Karpas-422 (cell line): ENCODE data around the gene PATZ1. TPM values are rescaled to one million over a fixed set of nuclear protein-coding genes. Genes with fewer than 3 reads are reported as not detected.

ENCODE experiments used
- DNase-seq: peaks from one replicate; pipeline ENCODE4 v3.0.0-alpha.2; 2015
- H2AFZ ChIP-seq: fragments of 200-600 bp; sonication (generic); 2 replicates; pipeline ENCODE4 v1.6.1; 2014; ENCODE audit warnings: antibody characterized with exemption, low read length, mixed read lengths
- H3K27ac ChIP-seq: fragments of 200-600 bp; sonication (generic); 2 replicates; pipeline ENCODE4 v1.5.1; 2014; ENCODE audit warnings: mild to moderate bottlenecking, low read length, moderate library complexity
- H3K27me3 ChIP-seq: fragments of 200-600 bp; sonication (generic); 2 replicates; pipeline ENCODE4 v1.6.1; 2014; ENCODE audit warnings: low read length, mixed read lengths
- H3K36me3 ChIP-seq: fragments of 200-600 bp; sonication (generic); 2 replicates; pipeline ENCODE4 v1.6.1; 2014; ENCODE audit warnings: low read length, mixed read lengths; ENCODE audit not compliant: insufficient read depth
- H3K4me1 ChIP-seq: fragments of 200-600 bp; sonication (generic); 2 replicates; pipeline ENCODE4 v1.6.1; 2014; ENCODE audit warnings: mild to moderate bottlenecking, low read length, mixed read lengths
- H3K4me2 ChIP-seq: fragments of 200-600 bp; sonication (generic); 2 replicates; pipeline ENCODE4 v1.6.1; 2014; ENCODE audit warnings: low read length, low read depth, mild to moderate bottlenecking; ENCODE audit not compliant: poor library complexity, severe bottlenecking
- H3K4me3 ChIP-seq: fragments of 200-600 bp; sonication (generic); 2 replicates; pipeline ENCODE4 v1.5.1; 2014; ENCODE audit warnings: mild to moderate bottlenecking, antibody characterized with exemption, low read length, mixed read lengths
- H3K79me2 ChIP-seq: fragments of 200-600 bp; sonication (generic); 2 replicates; pipeline ENCODE4 v1.6.1; 2014; ENCODE audit warnings: mild to moderate bottlenecking, low read length, mixed read lengths
- H3K9ac ChIP-seq: fragments of 200-600 bp; sonication (generic); 2 replicates; pipeline ENCODE4 v1.6.0; 2014; ENCODE audit warnings: low read length
- H3K9me2 ChIP-seq: fragments of 200-600 bp; sonication (generic), shearing (Covaris generic); replicated peaks from 2 replicates; pipeline ENCODE4 v1.6.0; 2014; ENCODE audit warnings: mild to moderate bottlenecking, low read length, moderate library complexity; ENCODE audit not compliant: insufficient read depth
- H3K9me3 ChIP-seq: fragments of 300-700, 200-600 bp; sonication (generic); 2 replicates; pipeline ENCODE4 v1.6.1; 2014; ENCODE audit warnings: low read length, mixed read lengths
- H4K20me1 ChIP-seq: fragments of 200-600 bp; sonication (generic); 2 replicates; pipeline ENCODE4 v1.6.1; 2014; ENCODE audit warnings: mild to moderate bottlenecking, antibody characterized with exemption, low read length, low read depth; ENCODE audit not compliant: insufficient read depth
- total RNA-seq: library from RNA; depleted of rRNA; stranded (reverse); fragments of >200 nt; shearing (Covaris generic); gene quantifications from 2 replicates; pipeline ENCODE4 v1.2.3, GENCODE V29; 2014; ENCODE audit warnings: low replicate concordance

The PATZ1 gene
- total RNA-seq, 1 experiment from 2014 or later = 65.4 TPM

GRCh38 chr22:31295831-31296657, 50.1 kb downstream of the PATZ1 start:
- Histone ChIP-seq H4K20me1 (no peaks in the 10 kb centered on the region), H3K9me3 (no peaks in the 10 kb centered on the region), H3K9ac (no peak overlapping the region), H3K4me1 (peaks cover 27% of the 10 kb centered on the region), H3K9me2 (no peaks in the 10 kb centered on the region), H3K27me3 (no peaks in the 10 kb centered on the region), H3K27ac (no peak overlapping the region), H2AFZ (no peak overlapping the region), H3K4me2 (no peak overlapping the region), H3K79me2 (no peaks in the 10 kb centered on the region), H3K4me3 (no peak overlapping the region), H3K36me3 (no peaks in the 10 kb centered on the region)
- no peak for DNase-seq

- no peaks in the 10 kb centered on the region for H4K20me1 ChIP-seq
- H3K4me2 ChIP-seq = no peak overlapping the region
- no peaks in the 10 kb centered on the region for H3K79me2 ChIP-seq
- H3K27me3 ChIP-seq = no peaks in the 10 kb centered on the region
- no peak overlapping the region for H3K4me3 ChIP-seq
- no peak overlapping the region for H3K9ac ChIP-seq
- peaks cover 32% of the 10 kb centered on the region for H3K4me1 ChIP-seq
- H2AFZ ChIP-seq = no peak overlapping the region
- no peak overlapping the region for H3K27ac ChIP-seq
- DNase-seq = no peak
- H3K9me3 ChIP-seq = no peaks in the 10 kb centered on the region
- no peaks in the 10 kb centered on the region for H3K9me2 ChIP-seq
- H3K36me3 ChIP-seq = no peaks in the 10 kb centered on the region
Observed at GRCh38 chr22:31295360-31295759, 50.8 kb downstream of the PATZ1 start.

DNA sequence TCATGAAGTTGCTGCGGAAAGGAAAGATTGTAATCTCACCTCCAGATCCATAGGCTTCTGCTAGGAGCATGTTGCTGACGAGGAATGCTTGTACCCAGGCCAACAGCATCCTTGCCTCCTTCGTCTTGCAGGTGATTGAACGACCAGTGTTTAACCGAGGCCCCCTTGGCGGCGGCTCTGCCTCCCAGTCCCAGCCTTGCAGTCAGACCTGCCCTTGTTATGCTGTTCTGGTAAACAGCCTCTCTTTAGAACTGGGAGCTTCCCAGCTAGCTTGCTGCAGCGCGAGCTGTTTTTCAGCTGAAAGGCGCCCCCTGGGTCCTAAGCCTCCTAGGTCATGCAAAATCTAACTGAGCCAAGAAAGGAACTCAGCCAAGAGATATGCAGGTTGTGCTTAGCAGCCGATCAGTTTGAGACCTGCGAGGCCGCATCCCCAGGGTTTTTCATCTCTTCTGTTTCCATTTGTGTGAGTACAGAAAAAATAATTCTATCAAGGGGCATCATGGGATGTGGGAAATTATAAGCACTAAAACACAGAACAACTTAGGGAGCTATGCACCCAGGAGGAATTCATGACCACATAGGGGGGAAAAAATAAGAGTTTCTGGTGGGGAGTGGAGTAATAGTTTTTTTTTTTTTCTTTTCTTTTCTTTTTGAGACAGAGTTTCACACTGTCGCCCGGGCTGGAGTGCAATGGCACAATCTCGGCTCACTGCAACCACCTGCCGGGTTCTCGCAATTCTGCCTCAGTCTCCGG, 53.7 kb downstream of the PATZ1 start, which contains the start of gene PIK3IP1:
Gene PIK3IP1, minus strand, starts transcription at position 253 of the 754 bp plus-strand sequence. Its CDS starts 144 bp downstream, at position 109.
- DNase-seq = peak; percentile 94
- peak within 1 kb of the TSS; percentile 6; the same call in 1 of the 2 replicates for H2AFZ ChIP-seq
- no peaks in the 10 kb centered on the region for H3K9me3 ChIP-seq
- peak within 1 kb of the TSS; percentile 87 for H3K4me3 ChIP-seq
- no peaks in the 10 kb centered on the region for H3K79me2 ChIP-seq
- H3K36me3 ChIP-seq = no peaks in the 10 kb centered on the region
- H3K9me2 ChIP-seq = no peaks in the 10 kb centered on the region
- H4K20me1 ChIP-seq = no peaks in the 10 kb centered on the region
- H3K27me3 ChIP-seq = no peaks in the 10 kb centered on the region
- peak within 1 kb of the TSS; percentile 84 for H3K4me2 ChIP-seq
- peaks cover 59% of the 10 kb centered on the region for H3K4me1 ChIP-seq
- peak within 1 kb of the TSS; percentile 51 for H3K27ac ChIP-seq
- H3K9ac ChIP-seq = peak within 1 kb of the TSS; percentile 72

DNA sequence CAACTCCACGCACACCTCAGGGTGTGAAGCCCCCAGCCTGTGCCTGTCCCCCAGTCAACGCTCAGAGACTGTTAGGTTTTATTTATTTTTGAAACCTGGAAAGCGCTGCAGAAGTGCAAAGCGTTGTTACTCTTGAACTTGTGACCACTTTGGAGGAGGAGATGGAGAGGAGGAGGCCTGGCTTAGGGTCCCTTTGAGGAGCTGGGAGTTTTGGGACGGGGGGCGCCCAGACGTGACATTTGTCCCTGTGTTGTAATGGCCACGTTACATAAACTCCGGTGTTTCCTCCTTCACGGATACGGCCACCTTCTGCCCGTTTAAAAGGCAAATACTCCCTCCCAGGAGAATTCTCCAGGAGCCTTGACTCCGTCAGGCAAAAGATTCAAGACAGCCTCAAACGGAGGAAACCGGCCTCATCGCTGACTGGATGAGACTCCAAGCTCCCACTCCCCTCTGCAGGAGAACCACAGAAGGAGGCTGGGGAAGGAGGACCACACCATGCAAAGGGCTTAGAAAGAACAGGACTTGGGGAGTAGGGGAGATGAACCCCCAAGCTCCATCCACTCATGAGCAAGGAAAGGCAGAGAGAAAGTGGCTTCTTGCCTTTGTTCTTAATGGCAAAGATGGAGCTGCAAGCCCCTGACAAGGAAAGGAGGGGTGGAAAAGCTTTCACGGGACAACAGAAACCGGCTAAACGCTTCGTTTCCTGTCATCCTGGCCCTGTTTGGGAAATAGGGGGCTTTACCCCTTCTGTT, 54.5 kb downstream of the PATZ1 start:
- H3K36me3 ChIP-seq = no peaks in the 10 kb centered on the region
- no peaks in the 10 kb centered on the region for H3K27me3 ChIP-seq
- H3K27ac ChIP-seq = peak overlapping the region; percentile 51
- H3K9me3 ChIP-seq = no peaks in the 10 kb centered on the region
- H3K9ac ChIP-seq = peak overlapping the region; percentile 72
- H3K4me3 ChIP-seq = peak overlapping the region; percentile 87
- DNase-seq = peak; percentile 62
- no peaks in the 10 kb centered on the region for H3K79me2 ChIP-seq
- H3K4me1 ChIP-seq = peaks cover 61% of the 10 kb centered on the region
- H4K20me1 ChIP-seq = no peaks in the 10 kb centered on the region
- no peaks in the 10 kb centered on the region for H3K9me2 ChIP-seq
- H3K4me2 ChIP-seq = peak overlapping the region; percentile 84
- H2AFZ ChIP-seq = peak overlapping the region; percentile 6; the same call in 1 of the 2 replicates

DNA sequence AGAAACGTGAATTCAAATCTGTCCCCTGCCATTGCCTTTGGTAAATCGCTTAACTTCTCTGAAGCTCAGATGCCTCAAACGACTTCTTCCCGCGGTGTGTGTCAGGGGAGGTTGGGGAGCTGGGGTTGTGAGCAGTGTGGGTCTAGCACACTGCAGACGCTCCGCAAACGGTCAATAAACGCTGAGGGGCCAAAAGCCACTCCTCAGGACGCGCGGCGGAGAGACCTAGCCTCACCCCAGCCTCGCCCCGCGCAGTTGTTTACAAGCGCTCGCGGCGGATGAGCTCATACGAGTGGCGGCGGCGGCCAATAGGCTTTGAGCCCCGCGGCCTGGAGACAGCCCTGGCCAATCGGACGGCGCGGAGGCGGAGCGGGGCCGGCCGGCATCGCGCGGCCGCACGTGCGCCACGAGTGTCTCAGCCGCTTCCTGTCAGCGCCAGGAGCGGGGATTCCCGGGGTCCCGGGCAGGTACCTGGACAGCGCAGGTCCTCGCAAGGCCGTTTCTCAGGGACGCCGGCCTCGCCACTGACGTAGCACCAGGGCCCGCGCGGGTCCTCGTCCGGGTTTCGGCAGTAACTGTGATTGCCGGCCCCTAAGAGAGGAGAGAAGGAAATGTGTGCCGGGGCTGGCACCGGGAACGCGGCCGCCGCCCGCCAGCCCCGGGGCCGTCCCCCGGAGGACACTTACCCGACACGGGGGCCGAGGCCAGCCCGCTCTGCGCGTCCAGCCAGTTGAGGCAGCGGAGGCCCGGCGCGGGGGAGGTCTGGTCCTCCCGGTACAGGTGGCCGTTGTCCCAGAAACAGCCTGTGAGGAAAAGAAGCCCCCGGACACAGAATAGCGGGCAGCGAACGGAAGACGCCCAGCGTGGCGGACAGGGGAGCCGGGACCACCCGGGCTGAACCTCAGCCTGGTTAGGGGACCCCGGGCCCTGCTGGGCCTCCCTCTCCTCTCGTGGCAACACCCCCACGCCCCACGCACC, 55.4 kb downstream of the PATZ1 start:
- Histone ChIP-seq H2AFZ (peak overlapping the region; percentile 57; the same call in 1 of the 2 replicates), H3K4me1 (peaks cover 70% of the 10 kb centered on the region)

DNA sequence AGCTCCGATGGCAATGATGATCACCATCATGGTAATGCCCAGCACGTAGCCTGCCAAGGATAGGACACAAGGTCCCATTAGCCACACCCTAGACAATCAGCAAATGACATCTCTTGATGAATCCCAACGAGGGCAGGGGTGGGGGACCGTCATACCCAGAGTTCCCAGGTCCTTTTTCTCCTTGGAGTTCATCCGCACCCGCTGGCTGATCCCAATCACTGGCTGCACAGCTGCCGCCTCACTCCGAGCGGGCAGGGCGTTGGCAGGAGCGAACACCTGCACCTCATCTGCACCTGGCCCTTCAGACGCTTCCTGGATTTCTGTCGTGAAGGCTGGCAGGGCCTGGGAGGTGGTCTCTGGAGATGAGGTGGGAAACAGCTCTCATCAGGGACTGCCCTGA, 56.8 kb downstream of the PATZ1 start:
- Histone ChIP-seq H3K4me1 (peaks cover 84% of the 10 kb centered on the region), H3K9me3 (no peaks in the 10 kb centered on the region), H3K36me3 (no peaks in the 10 kb centered on the region), H3K4me3 (peak overlapping the region; percentile 87), H3K27ac (peak overlapping the region; percentile 88), H2AFZ (no peak overlapping the region; the same call in 1 of the 2 replicates), H3K79me2 (no peaks in the 10 kb centered on the region), H4K20me1 (no peaks in the 10 kb centered on the region), H3K9me2 (no peaks in the 10 kb centered on the region), H3K27me3 (no peaks in the 10 kb centered on the region), H3K9ac (peak overlapping the region; percentile 65), H3K4me2 (peak overlapping the region; percentile 84)
- no peak for DNase-seq

More for the DNA sequence above, 55.4 kb downstream of the PATZ1 start:
- H3K79me2 ChIP-seq = no peaks in the 10 kb centered on the region
- no peaks in the 10 kb centered on the region for H3K9me2 ChIP-seq
- DNase-seq = peak; percentile 97
- peak overlapping the region; percentile 87 for H3K4me3 ChIP-seq
- no peaks in the 10 kb centered on the region for H3K9me3 ChIP-seq
- H3K27ac ChIP-seq = peak overlapping the region; percentile 88
- H3K27me3 ChIP-seq = no peaks in the 10 kb centered on the region
- no peaks in the 10 kb centered on the region for H4K20me1 ChIP-seq
- peak overlapping the region; percentile 72 for H3K9ac ChIP-seq
- H3K36me3 ChIP-seq = no peaks in the 10 kb centered on the region
- H3K4me2 ChIP-seq = peak overlapping the region; percentile 84

DNA sequence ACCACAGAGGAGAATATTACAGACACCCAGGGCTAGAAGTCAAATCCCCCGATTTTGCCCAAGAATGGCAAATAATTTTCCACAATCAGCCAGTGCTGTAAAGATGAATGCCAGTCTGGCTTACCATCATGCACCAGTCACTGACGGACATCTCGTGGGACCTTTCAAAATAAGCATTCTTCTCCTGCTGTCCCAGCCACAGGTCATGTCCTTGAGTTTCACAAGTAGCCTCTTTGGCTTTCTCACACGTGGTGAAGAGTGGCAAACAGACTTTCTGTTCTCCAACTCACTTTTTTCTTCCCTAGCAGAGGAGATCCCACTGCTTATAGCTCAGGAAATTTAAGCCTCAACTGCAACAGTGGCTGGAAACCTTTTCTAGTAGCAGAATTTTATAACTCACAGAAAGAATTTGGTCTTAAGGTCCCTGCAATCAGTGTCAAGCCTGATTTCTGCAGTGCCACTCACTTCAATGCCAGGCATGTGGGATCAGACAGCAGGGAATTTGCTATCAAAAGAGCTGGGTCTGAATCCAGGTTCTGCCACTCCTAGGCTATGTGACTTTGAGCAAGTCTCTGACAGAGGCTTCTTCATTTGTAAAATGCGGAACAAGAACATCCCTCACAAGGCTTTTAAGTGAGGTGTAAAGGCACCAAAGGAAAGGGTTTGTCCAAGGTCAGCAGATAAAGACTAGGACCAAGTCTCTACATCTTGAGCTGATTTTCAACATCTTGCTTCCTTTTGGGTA, 57.5 kb downstream of the PATZ1 start:
- Histone ChIP-seq H3K4me3 (peak overlapping the region; percentile 87), H3K27ac (peak overlapping the region; percentile 88), H3K9me3 (no peaks in the 10 kb centered on the region), H3K9me2 (no peaks in the 10 kb centered on the region), H2AFZ (no peak overlapping the region), H3K9ac (peak overlapping the region; percentile 65), H4K20me1 (no peaks in the 10 kb centered on the region), H3K4me2 (peak overlapping the region; percentile 84), H3K27me3 (no peaks in the 10 kb centered on the region), H3K36me3 (no peaks in the 10 kb centered on the region), H3K79me2 (no peaks in the 10 kb centered on the region), H3K4me1 (peaks cover 88% of the 10 kb centered on the region)
- DNase-seq = peak; percentile 57
